Right cardiac atrium (tissue), 5 donors: ENCODE measurements around the gene UBE2G1. TPM values are rescaled to one million over a fixed set of nuclear protein-coding genes. Genes with fewer than 3 reads are reported as not detected.
"Not testable (repeated sequence)": the region's sequence is repeated elsewhere in the genome, so short reads cannot be mapped to it uniquely, and the experiment has no call there.

Experiments
- ATAC-seq, 2 donors: fragments of 200-7000 bp; cut with Tn5 transposase; one replicate each; pipeline versions ENCODE4 v1.8.0 to v1.9.1; 2020; ENCODE audit warnings: moderate library complexity in 2 of 2, mild to moderate bottlenecking in 1 of 2
- DNase-seq, 3 donors: peaks; one replicate each; pipeline ENCODE4 v3.0.0-alpha.2; 2020
- H3K27ac ChIP-seq: one replicate; pipeline ENCODE4 v1.5.1; 2013; ENCODE audit warnings: mild to moderate bottlenecking, low read length, control low read depth, moderate library complexity
- H3K27me3 ChIP-seq: one replicate; pipeline ENCODE4 v1.6.1; 2013; ENCODE audit not compliant: control insufficient read depth, insufficient read depth
- H3K4me1 ChIP-seq: one replicate; pipeline ENCODE4 v1.6.1; 2013; ENCODE audit warnings: low read length; ENCODE audit not compliant: control insufficient read depth, insufficient read depth
- H3K4me3 ChIP-seq: one replicate; pipeline ENCODE4 v1.5.1; 2013; ENCODE audit warnings: low read length, control low read depth
- H3K9me3 ChIP-seq: one replicate; pipeline ENCODE4 v1.6.1; 2013; ENCODE audit warnings: low read length; ENCODE audit not compliant: control insufficient read depth
- WGBS: extraction: QIAGEN DNeasy Blood & Tissue Kit; methylation state at CpG from one replicate; pipeline ENCODE4 v1.1.7; 2013; 5-methylcytosine and 5-hydroxymethylcytosine counted together
- intact Hi-C, 4 donors: fragments of 100-400 bp; cut with DNase I; formaldehyde crosslinking; loops; one replicate each; pipeline versions ENCODE4 v1.11.0 to v1.14.0; 2022 to 2023
- polyA plus RNA-seq: library from polyadenylated mRNA; stranded (reverse); fragments of 200-250 nt; gene quantifications from one replicate; pipeline ENCODE4 v1.2.3, GENCODE V29; 2013
- total RNA-seq, 4 donors: library from RNA; stranded (reverse); fragmentation: NEBNext Ultra II Directional; extraction: Animal tissue kit (Norgen Biotek cat#: 25700); gene quantifications; one replicate each; pipeline ENCODE4 v1.2.1, GENCODE V29; 2021
- donor health status: healthy with polysubstance abuse.
- donor health status: DM: no; HTN: yes; CAD: no.
- donor health status: DM: no; HTN: no; CAD: no.
- donor health status: DM: no; HTN: yes; CAD: no; lungs with severe emphysema.
- donor health status: DM: yes; HTN: yes; CAD: no.

The UBE2G1 gene
- total and polyA plus RNA-seq, 5 donors, result 24.0 to 55.1 (median 51.2) TPM

DNA sequence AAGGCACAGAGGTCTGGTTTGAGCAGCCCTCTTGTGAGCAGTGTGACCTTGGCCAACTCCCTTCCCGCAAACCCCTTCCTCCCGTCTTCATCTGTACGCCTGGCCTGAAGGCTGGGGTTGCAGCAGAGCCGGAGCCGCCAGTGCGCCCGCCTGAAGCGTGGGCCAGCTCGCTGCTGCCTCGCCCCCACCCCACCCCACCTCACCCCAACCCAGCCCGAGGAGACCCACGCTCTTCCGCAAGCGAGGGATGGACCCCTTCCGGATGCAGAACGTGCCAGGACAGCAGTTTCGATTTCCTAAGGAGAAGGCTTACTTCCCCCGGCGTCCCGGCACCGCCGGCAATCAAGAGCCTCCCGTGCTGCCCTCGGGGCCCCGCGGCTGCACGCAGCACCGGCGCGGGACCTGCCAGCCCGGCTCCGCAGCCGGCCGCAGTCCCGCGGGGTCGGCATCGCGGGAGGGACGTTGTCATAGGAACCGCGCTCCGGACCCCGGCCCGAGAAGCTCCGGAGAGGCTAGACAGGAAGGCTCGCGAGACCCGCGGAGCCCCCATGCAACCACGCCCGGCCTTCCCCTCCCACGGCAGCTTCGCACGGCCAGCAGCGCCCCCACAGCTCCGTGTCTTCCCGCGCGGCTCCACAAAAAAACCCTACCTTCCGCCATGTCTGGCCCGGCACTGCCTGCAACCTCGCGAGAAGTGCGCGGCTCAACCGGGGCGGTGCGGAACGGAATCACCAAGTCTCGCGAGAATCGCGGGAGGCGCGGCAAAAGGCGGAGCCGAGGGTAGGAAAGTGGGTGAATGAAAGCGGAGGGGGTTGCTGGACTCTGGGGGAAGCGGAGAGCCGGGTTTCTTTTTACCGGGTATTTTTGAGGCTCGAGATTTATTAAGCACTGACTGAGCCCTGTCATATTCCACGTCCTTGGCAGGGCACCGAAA lies 102.9 kb downstream of the UBE2G1 start, which contains the start of gene ANKFY1:
Gene ANKFY1, minus strand, starts transcription at position 698 of the 934 bp plus-strand sequence. Its CDS starts 38 bp downstream, at position 660.
- ATAC-seq, result peak; percentile 96 to 98
- peak within 1 kb of the TSS; percentile 73 for H3K4me3 ChIP-seq
- intact Hi-C loops, result no loop called here
- no peaks in the 10 kb centered on the region for H3K9me3 ChIP-seq
- H3K27ac ChIP-seq, result peak within 1 kb of the TSS; percentile 45
- DNase-seq, result peak; percentile 97 to 99 (median 98)
- no peaks in the 10 kb centered on the region for H3K27me3 ChIP-seq
- WGBS, result under 1% methylated on average over 85 of the region's 85 CpGs
- H3K4me1 ChIP-seq, result peaks cover 4% of the 10 kb centered on the region

DNA sequence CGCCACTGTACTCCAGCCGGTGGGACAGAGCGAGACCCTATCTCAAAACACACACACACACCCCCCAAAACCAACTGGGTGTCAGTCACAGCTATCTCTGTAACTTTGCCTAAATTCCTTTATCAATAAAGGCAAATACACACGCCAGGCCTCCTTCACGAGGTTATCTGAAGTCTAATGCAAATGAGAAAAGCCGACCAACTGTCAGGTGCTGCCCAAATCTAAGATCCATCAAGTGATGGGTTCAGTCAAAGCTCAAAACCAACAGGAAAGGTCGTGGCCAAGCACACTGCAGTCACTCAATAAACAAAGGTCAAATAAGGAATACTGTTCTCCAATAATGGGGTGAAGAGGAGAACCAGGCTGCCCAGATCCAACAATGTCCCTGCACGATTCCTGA lies 103.8 kb downstream of the UBE2G1 start:
- peak overlapping the region; percentile 73 for H3K4me3 ChIP-seq
- WGBS, result 45% methylated on average over 8 of the region's 8 CpGs
- intact Hi-C loops, result no loop called here
- H3K27ac ChIP-seq, result no peak overlapping the region
- no peak for ATAC-seq
- no peak for DNase-seq
- H3K9me3 ChIP-seq, result no peaks in the 10 kb centered on the region
- H3K27me3 ChIP-seq, result no peaks in the 10 kb centered on the region
- peaks cover 4% of the 10 kb centered on the region for H3K4me1 ChIP-seq

DNA sequence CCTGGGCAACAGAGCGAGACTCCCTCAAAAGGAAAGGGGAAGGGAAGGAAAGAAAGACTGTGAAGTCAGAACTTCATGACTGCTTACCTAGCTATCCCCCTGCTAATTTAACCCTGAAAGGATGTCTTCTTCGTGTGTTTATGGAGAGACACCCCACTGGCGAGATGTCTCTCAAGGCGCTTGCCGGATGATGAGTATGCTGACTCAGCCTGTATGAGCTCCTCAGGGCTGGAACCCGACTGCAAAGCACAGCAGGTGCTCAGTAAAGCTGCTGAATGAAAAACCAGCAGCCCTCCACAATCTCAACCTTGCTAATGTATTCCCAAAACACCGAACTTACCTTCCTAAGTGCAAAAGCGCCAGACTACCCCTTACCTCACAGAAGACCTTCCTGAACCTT lies 105.0 kb downstream of the UBE2G1 start:
- Histone ChIP-seq H3K27ac (no peak overlapping the region), H3K4me1 (peaks cover 4% of the 10 kb centered on the region), H3K27me3 (no peaks in the 10 kb centered on the region), H3K4me3 (no peak overlapping the region), H3K9me3 (no peaks in the 10 kb centered on the region)
- no peak for DNase-seq
- no peak for ATAC-seq
- 93% methylated on average over 8 of the region's 8 CpGs for WGBS
- intact Hi-C loops, result no loop called here

DNA sequence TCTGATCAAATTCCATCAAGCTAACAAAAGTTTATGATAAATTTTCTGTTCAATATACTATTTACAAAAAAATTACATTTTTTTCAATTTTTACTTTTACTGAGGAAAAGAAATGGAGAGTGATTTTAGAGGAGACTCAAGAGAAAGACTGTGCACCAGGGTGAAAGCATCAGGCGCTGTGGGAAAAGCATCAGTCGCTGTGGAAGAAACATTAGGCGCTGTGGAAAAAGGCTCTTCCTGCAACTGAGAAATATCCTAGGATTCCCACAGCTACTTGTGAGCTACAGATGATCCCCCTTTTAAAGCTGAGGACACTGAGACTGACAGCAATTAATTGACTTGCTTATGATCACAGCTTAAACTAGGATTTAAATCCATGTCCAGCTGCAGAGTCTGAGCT lies 107.6 kb downstream of the UBE2G1 start:
- no peak for DNase-seq
- Histone ChIP-seq H3K4me3 (no peak overlapping the region), H3K4me1 (peaks cover 4% of the 10 kb centered on the region), H3K9me3 (no peaks in the 10 kb centered on the region), H3K27ac (no peak overlapping the region), H3K27me3 (no peaks in the 10 kb centered on the region)
- WGBS, result 96% methylated on average over 3 of the region's 3 CpGs
- ATAC-seq, result no peak
- intact Hi-C loops, result no loop called here

DNA sequence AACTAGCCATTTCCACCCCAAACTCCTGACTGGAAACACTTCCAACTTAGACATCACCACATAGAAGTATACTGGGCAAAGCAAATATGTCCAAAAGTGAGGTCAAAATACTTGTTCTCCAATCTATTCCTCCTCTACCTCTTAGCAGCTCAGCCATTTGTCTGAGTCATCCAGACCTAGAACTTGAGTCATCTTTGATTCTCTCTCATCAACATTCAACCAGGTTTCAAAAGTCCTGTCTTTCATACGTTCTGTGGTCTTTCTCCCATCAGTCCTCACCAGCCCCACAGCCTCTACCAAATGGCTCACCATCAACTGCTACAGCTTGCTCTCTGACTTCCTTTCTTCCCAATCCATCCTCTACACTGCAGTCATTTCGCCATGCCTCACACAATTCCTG lies 109.5 kb downstream of the UBE2G1 start:
- no peak for ATAC-seq
- Histone ChIP-seq H3K27me3 (no peaks in the 10 kb centered on the region), H3K4me1 (no peaks in the 10 kb centered on the region), H3K27ac (no peak overlapping the region), H3K9me3 (no peaks in the 10 kb centered on the region), H3K4me3 (no peak overlapping the region)
- intact Hi-C loops, result no loop called here
- 89% methylated on average over 2 of the region's 2 CpGs for WGBS
- DNase-seq, result no peak

DNA sequence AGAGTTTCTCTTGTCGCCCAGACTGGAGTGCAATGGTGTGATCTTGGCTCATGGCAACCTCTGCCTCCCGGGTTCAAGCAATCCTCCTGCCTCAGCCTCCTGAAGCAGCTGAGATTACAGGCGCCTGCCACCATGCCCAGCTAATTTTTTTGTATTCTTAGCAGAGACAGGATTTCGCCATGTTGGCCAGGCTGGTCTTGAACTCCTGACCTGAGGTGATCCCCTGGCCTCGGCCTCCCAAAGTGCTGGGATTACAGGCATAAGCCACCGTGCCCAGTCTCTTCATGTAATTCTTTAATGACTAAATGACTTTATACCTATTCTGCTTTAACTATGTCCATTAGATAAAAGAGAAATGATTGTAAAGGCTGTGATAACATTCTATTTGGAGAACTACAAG lies 111.2 kb downstream of the UBE2G1 start:
- H3K27me3 ChIP-seq, H3K4me1 ChIP-seq, DNase-seq, ATAC-seq, intact Hi-C loops, H3K4me3 ChIP-seq, H3K27ac ChIP-seq, H3K9me3 ChIP-seq: not testable (repeated sequence)
- 92% methylated on average over 6 of the region's 6 CpGs for WGBS

DNA sequence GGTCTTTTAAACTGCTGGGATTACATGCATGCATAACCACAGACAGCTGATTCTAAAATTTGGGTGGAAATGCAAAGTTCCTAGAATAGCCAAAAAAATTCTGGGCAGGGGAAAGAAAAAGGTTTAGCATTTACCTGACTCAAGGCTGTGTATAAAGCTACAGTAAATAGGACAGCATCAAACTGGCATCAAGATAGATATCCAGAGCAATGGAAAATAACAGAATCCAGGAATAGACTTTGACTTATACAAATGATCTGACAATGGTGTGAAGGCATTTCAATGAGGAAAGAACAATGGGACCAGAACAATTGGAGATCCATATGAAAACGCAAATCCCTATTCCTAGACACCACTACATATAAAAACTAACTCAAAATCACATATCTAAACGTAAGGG lies 115.6 kb downstream of the UBE2G1 start:
- Histone ChIP-seq H3K27me3 (no peaks in the 10 kb centered on the region), H3K4me3 (no peak overlapping the region), H3K27ac (no peak overlapping the region), H3K4me1 (peaks cover 5% of the 10 kb centered on the region), H3K9me3 (no peaks in the 10 kb centered on the region)
- intact Hi-C loops, result no loop called here
- no peak for DNase-seq
- 81% methylated on average over 2 of the region's 2 CpGs for WGBS
- no peak for ATAC-seq

DNA sequence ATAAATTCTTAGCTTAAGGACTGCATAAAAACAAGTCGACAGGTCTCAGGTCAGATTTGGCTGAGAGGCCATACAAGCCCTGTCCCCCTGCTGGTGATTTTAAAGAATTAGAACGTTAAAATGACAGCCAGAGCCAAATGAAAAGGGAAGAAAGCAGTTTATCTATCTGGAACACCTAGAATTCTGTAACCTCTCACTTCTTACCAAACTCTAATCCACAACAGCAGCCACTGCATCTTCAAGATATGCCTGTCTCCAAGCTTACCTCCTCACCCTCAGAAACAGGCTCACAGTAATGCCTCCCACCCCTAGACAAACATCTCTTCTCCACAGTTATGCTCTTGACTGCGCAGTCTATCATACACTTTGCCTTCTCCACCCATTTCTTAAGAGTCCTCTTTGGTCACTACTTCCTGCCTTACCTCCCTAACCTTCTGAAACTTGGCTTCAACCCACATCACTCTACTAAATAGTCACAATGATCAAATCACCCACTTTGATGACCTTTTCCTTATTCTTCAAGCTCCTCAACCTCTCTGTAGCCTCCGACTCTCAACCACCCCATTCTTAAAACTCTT lies 116.9 kb downstream of the UBE2G1 start:
- Histone ChIP-seq H3K27me3 (no peaks in the 10 kb centered on the region), H3K27ac (no peak overlapping the region), H3K4me3 (no peak overlapping the region), H3K4me1 (peaks cover 5% of the 10 kb centered on the region), H3K9me3 (no peaks in the 10 kb centered on the region)
- 49% methylated on average over 4 of the region's 4 CpGs for WGBS
- DNase-seq (no peak), ATAC-seq (peak in 1 of 2 donors; percentile 13)
- intact Hi-C loops, result no loop called here

DNA sequence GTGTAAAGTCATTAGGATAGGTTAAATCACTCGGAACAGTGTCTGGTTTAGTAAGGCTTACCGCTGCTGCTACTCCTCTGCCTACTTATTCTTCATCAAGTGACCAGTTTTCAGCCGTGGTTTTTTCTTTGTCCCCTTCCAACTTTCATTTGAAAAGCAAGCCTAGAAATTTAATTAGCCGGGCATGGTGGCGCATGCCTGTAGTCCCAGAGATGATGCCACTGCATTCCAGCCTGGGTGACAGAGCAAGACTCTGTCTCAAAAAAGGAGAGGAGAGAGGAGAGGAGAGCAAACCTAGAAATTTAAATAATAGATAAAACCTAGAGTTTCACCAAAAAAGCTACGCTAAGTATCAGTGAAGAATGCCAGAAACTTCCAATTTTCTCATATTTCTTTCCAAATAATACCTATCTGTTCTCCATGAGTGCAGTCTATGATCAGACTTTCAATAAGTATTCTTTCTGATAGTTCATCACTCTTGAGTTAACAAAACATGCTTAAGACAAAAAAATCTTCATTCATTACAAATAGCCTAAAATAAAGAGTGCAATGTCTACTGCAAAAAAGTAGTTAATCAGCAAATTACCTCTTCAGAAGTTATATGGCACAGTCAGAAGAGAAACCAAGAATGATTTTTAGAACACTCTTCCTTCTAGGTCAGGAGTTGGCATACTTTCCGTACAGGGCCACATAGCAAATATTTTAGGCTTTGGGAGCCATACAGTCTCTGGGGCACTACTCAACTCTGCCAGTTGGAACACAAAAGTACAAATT lies 117.8 kb downstream of the UBE2G1 start:
- 82% methylated on average over 7 of the region's 7 CpGs for WGBS
- DNase-seq (no peak), ATAC-seq (no peak)
- Histone ChIP-seq H3K4me1 (peaks cover 5% of the 10 kb centered on the region), H3K9me3 (no peaks in the 10 kb centered on the region), H3K4me3 (no peak overlapping the region), H3K27ac (no peak overlapping the region), H3K27me3 (no peaks in the 10 kb centered on the region)
- intact Hi-C loops, result no loop called here

DNA sequence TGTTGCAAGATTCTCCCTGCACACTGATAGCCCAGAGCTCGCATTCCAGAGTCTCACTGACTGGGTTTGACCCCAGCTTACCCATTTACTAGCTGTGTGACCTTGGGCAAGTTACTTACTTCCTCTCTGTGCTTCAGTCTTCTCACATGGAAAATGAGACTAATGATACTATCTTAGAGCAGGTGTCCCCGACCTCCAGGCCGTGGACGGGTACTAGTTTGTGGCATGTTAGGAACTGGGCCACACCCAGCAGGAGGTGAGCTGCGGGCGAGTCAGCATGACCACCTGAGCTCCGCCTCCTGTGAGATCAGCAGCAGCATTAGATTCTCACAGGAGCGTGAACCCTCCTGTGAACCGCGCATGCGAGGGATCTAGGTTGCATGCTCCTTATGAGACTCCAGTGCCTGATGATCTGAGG lies 118.5 kb downstream of the UBE2G1 start:
- WGBS, result 91% methylated on average over 11 of the region's 11 CpGs
- Histone ChIP-seq H3K4me3 (no peak overlapping the region), H3K27ac (no peak overlapping the region), H3K4me1 (peaks cover 5% of the 10 kb centered on the region), H3K9me3 (no peaks in the 10 kb centered on the region), H3K27me3 (no peaks in the 10 kb centered on the region)
- DNase-seq (no peak), ATAC-seq (no peak)
- intact Hi-C loops, result no loop called here
